GM19193 (cell line): ENCODE data around the gene DPP7.

Source experiments
- POLR2A ChIP-seq: IDR thresholded peaks from 4 replicates; pipeline ENCODE4 v1.6.1; 2011; ENCODE audit not compliant: insufficient read depth, insufficient read length; ENCODE audit errors: extremely low read depth

The DPP7 gene

GRCh38 chr9:137152844-137153405, 38.4 kb upstream of the DPP7 start:
- TF ChIP-seq POLR2A, result no peak

- no peak for TF ChIP-seq POLR2A
These were observed 36.3 kb upstream of the DPP7 start for GRCh38 chr9:137150617-137151457.

GRCh38 chr9:137149942-137150616, 35.5 kb upstream of the DPP7 start:
- TF ChIP-seq POLR2A, result no peak

GRCh38 chr9:137149363-137149762, 34.8 kb upstream of the DPP7 start:
- TF ChIP-seq POLR2A, result no peak

- TF ChIP-seq POLR2A, result no peak
These were observed 34.1 kb upstream of the DPP7 start for GRCh38 chr9:137148661-137149060.

GRCh38 chr9:137148242-137148641, 33.7 kb upstream of the DPP7 start:
- no peak for TF ChIP-seq POLR2A

- no peak for TF ChIP-seq POLR2A
These were observed 33.2 kb upstream of the DPP7 start for GRCh38 chr9:137147793-137148160.

GRCh38 chr9:137147091-137147792, 32.7 kb upstream of the DPP7 start:
- TF ChIP-seq POLR2A, result no peak

GRCh38 chr9:137146527-137146918, 32.0 kb upstream of the DPP7 start:
- TF ChIP-seq POLR2A, result no peak

GRCh38 chr9:137145731-137146526, 31.4 kb upstream of the DPP7 start:
- no peak for TF ChIP-seq POLR2A

- no peak for TF ChIP-seq POLR2A
These were observed 28.9 kb upstream of the DPP7 start for GRCh38 chr9:137143459-137143858.

GRCh38 chr9:137141976-137142936, 27.7 kb upstream of the DPP7 start:
- TF ChIP-seq POLR2A, result no peak

GRCh38 chr9:137141050-137141810, 26.7 kb upstream of the DPP7 start:
- TF ChIP-seq POLR2A, result no peak
